ENCODE data around the gene GATA3.

Gene GATA3

DNA sequence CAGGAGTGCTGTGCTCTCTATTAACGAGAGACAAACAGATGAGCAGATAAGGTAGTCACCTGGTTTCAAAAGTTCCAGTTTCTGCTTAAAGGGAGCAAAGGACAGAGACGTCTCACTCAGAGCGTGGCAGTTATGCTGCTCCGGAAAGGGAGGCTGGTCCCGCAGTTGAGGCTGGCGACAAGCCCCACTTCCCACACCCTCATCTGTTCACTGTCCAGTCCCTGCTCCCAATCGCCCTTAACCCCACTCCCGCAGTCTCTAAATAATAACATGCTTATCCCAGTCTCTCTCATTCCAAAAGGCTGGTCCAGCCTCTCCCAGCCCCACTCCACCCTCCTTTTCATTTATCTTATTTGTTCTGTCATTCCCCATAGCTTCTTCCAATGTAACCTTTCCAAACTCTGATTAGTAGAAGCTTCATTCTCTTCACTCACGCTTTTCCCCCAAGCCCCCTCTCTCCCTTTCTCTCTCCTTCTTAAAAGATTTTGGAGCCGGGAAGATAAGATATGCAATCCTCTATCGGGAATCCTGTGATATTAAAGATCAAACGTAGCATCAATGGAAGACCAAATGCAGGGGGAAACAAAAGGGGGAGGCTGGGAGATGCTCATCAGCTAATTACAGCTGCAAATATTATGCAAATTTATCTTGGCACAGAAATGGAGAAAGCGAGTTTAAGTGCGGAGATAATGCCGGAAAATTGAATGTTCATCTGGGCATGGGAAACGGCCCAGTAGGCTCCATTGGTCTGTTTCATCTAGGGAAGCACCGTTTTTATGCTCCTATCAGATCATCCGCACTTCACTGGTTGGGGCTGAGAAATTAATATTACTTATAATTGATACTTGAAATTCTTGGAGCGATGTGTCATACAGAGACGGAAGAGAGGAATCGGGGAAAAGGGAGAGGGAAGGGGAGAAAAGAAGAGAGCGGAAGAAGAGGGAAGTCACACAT is 16.3 kb upstream of the GATA3 start:
- no peak for DNase-seq

GRCh38 chr10:8039321-8039881 is 15.1 kb upstream of the GATA3 start:
- DNase-seq: no peak

DNA sequence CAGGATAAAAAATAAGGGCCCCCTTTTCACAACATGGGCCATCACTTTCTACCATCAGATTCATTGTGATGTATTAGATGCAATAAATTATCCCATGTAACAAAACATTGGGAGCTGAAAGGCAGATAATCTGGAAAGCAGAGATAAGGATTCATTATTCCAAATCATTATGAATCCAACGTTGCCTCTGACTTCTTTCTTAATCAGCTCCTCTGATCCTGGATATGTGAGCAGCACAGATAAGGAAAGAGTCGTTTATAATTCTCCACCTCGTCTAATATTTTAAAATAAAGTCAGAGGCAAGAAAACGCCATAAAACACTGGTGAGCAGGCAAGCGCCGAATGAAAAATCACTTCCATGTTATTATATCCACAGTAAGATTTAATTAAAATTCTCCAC is 13.8 kb upstream of the GATA3 start:
- DNase-seq: no peak

- no peak for DNase-seq
Measured at GRCh38 chr10:8041284-8041991, 13.1 kb upstream of the GATA3 start.

- no peak for DNase-seq
Measured at GRCh38 chr10:8041992-8042720, 12.3 kb upstream of the GATA3 start.

DNA sequence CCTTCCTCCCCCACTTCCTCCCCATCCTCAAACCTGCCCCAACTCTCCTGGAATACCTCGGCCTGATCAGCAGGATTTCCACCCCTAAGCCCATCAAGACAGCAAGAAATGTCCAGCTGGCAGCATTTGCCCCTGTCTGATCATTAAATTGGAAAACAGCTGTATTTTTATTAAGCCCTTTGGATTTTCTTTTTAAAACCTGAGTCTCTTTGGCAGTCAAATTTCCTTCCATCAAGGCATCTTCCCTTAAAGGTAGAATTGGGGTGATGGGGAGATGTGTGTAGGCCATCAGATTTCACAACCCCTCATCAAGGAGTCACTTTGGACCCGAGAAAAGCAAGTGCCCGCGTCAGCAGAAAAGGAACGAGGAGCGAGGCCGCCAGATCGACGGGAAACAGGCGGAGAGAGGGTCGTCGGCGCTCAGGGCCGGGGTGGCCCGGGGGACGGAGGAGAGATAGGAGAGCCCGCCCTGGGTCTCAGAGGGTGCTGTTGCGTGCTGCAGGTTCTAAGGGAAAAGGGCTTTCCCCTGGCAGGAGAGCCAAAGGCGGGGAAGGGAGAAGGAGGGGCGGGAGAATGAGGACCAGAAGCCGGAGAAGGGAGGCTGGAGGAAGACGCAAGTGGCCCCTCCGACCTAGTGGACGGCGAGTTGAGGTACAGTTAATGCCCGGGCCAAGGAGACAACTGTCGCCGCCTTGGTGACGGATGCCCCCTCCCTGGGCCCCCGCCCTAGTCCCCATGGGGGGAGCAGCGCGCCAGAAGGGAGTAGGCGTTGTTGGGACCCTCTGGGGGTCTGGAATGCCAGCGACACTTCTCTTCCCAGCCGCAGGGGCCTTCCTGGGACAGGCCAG is 11.5 kb upstream of the GATA3 start:
- no peak for DNase-seq

DNA sequence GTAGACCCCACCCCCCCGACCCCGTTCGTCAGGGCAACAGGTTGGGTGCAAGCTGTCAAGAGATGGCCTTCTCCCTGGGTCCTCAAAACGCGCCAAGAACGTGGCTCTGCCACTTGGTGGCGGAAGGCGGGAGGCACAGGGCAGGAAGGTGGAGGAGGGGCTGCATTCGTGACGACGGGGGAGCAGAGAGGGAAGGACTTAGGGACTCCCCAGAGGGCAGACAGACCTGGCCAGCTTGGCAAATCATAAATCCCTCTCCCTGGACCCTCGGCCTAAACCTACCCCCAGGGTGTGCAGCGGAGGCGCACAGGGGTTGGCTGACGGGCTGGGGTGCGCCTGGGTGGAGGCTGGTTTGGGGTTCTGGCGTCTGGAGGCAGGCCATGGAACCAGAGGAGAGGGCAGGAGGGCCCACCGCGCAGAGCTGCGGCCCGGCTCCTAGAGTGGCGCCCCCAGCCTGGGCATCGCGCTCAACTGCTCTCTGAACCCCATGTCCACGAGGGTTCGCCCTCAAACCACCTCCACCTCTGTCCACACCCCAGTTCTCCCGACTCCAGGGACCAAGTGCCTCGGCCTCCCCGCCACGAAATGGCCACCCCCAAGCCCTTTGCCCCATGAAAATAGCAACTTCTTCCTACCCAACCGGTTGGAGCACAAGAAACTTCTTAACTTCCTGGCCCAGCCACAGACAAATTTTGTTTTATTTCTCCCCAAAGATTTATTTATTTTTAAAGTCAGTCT is 10.8 kb upstream of the GATA3 start:
- no peak for DNase-seq

GRCh38 chr10:8044331-8044907 is 10.1 kb upstream of the GATA3 start:
- DNase-seq: no peak

GRCh38 chr10:8044908-8045725 is 9.4 kb upstream of the GATA3 start:
- DNase-seq: peak in 1 of 2 experiments; percentile 21

- DNase-seq: no peak
Measured at GRCh38 chr10:8045726-8046494, 8.6 kb upstream of the GATA3 start.

- no peak for DNase-seq
Measured at GRCh38 chr10:8047452-8048280, 6.8 kb upstream of the GATA3 start.

DNA sequence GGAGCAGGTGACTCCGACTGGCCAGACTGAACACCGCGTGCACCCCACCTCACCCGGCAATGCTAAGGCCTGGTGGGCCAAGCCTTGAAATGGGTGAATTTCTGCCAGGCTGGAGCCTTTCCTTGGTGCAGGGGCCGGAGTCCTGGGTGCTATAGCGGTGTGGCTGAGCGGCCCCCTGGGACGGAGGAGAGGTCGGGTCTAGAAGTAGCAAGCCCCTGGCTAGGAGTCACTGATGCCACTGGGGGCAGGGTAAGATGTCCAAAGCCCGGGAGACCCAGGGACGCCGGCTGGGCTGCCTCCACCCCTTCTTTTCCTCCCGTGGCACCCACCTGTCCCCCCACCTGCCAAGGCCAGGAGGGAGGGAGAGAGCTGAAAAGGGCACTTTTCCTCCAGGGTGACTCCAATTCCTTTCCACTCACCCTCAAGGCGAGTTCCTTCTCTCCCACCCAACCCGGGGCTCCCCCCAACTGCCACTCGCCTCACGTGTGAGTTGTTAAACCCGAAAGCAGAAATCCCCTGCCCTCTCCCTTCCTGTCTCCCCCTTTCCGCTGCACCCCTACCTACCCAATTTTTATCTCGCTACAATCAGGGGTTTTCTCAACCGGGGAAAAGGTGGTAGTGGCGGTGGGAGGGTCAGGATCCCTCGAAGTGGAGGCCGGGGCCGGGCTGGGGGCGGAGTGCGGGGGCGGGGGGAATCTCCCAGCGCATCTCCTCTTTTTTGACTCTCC is 6.0 kb upstream of the GATA3 start:
- no peak for DNase-seq

- DNase-seq: no peak
Measured at GRCh38 chr10:8049045-8049864, 5.2 kb upstream of the GATA3 start.

DNA sequence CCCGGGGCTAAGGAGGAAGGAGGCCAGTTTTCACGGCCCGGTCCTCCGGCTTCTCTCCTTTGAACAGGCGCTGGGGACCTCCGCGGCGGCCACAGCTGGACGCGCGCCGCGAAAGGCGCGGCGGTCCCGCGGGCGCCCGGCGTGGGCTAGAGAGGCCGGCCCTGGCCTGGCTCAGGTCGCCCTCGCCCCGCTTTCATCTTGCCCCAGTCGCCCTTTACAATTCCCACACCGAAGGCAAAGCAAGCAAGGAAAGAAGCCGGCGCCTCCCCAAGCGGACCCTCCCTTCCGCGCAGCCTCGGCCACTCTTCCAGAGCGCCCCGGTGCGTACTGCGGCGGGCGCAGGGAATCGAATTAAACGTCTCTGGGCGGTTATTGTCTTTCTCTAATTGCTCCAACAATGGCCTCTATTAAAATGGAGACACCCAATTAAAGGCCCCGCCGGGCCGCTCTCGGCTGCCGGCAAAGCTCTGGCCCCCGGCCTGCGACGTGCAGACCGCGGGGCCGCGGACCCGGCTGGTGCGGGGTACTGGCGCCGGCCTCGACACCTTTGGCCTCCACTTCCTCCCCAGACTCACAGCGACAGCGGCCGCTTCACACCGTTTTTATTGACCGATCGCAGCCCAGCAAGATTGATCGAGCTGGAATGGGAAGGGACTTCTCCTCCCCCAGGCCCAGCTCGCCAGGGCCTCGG is 4.5 kb upstream of the GATA3 start:
- DNase-seq: no peak

DNA sequence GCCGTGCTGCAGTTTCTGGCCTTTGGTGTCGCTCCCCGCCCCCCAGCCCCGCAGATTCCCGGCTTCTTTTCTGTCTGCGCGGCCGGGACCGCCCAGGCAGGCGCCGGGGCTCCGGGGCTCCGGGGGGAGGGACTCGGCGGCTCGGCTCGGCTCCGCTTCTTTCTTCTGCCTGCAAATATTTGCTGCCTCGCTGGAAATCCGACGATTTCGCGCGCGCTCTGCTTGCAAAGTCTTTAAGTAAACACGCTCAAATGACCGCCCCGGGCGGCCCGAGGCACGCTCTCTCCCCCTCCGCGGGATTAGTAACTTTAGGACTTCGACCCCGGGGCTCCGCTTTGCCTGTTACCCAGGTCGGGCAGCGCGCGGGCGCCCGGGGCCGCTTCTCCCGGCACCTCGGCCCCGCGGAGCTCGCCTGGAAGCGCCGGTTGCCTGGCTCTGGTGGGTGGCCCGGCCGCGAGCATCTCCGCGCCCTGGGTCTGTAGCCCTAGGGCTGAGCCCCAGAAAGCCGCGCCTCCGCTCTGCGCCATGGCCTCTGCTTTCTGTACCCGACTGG is 3.9 kb upstream of the GATA3 start:
- no peak for DNase-seq
